IMR-90 (cell line): ENCODE measurements around the gene C11orf65. TPM values are rescaled to one million over a fixed set of nuclear protein-coding genes. Genes with fewer than 3 reads are reported as not detected.

ENCODE experiments used
- ATAC-seq: fragments of 200-7000 bp; cut with Tn5 transposase; 2 replicates; pipeline ENCODE4 v1.9.1; 2020; ENCODE audit warnings: low read depth, mild to moderate bottlenecking, moderate library complexity
- BruUV-seq: library from RNA; stranded (reverse); fragments of 400-500 nt; replicated peaks from 2 replicates; lab custom pipeline; 2021; lab: Mats Ljungman, UMichigan
- CTCF ChIA-PET: fragments of 300-600 bp; formaldehyde crosslinking; extraction: SDS; loops from one replicate; lab custom pipeline; 2021; ENCODE audit warnings: antibody characterized with exemption; lab: Yijun Ruan, JAX
- POLR2A ChIA-PET: fragments of 300-600 bp; sonication (Branson Sonifier 250); formaldehyde crosslinking; loops from one replicate; lab custom pipeline; 2022; ENCODE audit warnings: antibody characterized with exemption; ENCODE audit not compliant: unreplicated experiment; lab: Charles Lee
- DNase-seq: peaks from one replicate; pipeline ENCODE4 v3.0.0; 2013
- H2AFZ ChIP-seq: replicated peaks from 2 replicates; pipeline ENCODE3; 2013; ENCODE audit warnings: low read length, mild to moderate bottlenecking; ENCODE audit not compliant: poor library complexity
- H2AK5ac ChIP-seq: 2 replicates; pipeline ENCODE4 v1.6.1; 2013; ENCODE audit warnings: low read depth, low read length, inconsistent platforms
- H2AK9ac ChIP-seq: replicated peaks from 2 replicates; pipeline ENCODE3; 2013; ENCODE audit warnings: mild to moderate bottlenecking, low read depth, low read length, moderate library complexity; ENCODE audit not compliant: poor library complexity
- H2BK120ac ChIP-seq: 2 replicates; pipeline ENCODE4 v1.6.1; 2013; ENCODE audit warnings: low read depth, low read length, inconsistent platforms
- H2BK15ac ChIP-seq: 3 replicates; pipeline ENCODE4 v1.6.1; 2013; ENCODE audit warnings: low read depth, low read length, inconsistent platforms
- H2BK20ac ChIP-seq: 2 replicates; pipeline ENCODE4 v1.6.1; 2013; ENCODE audit warnings: low read depth, mild to moderate bottlenecking, inconsistent platforms, low read length, moderate library complexity
- H2BK5ac ChIP-seq: 2 replicates; pipeline ENCODE4 v1.6.1; 2013; ENCODE audit warnings: mild to moderate bottlenecking, low read depth, low read length, inconsistent platforms; ENCODE audit not compliant: poor library complexity, severe bottlenecking
- H3K14ac ChIP-seq: replicated peaks from 2 replicates; pipeline ENCODE4 v1.6.1; 2013; ENCODE audit warnings: low read depth, low read length, inconsistent platforms
- H3K18ac ChIP-seq: 2 replicates; pipeline ENCODE4 v1.6.1; 2013; ENCODE audit warnings: low read depth, low read length, control low read depth
- H3K23ac ChIP-seq: 2 replicates; pipeline ENCODE4 v1.6.1; 2013; ENCODE audit warnings: low read depth, low read length, inconsistent platforms
- H3K27ac ChIP-seq: 2 replicates; pipeline ENCODE4 v1.5.1; 2013; ENCODE audit warnings: mild to moderate bottlenecking, control low read depth, low read length; ENCODE audit not compliant: insufficient read depth
- H3K27me3 ChIP-seq: 2 replicates; pipeline ENCODE4 v1.6.1; 2013; ENCODE audit warnings: low read length; ENCODE audit not compliant: control insufficient read depth, insufficient read depth
- H3K36me3 ChIP-seq: 2 replicates; pipeline ENCODE4 v1.6.1; 2013; ENCODE audit warnings: low read length, mixed read lengths; ENCODE audit not compliant: control insufficient read depth, insufficient read depth
- H3K4ac ChIP-seq: 2 replicates; pipeline ENCODE4 v1.6.1; 2013; ENCODE audit warnings: low read depth, low read length, inconsistent platforms
- H3K4me1 ChIP-seq: 2 replicates; pipeline ENCODE4 v1.6.1; 2013; ENCODE audit warnings: low read length, mixed read lengths; ENCODE audit not compliant: control insufficient read depth, insufficient read depth
- H3K4me2 ChIP-seq: 2 replicates; pipeline ENCODE4 v1.6.1; 2013; ENCODE audit warnings: low read depth, mild to moderate bottlenecking, control low read depth, low read length, moderate library complexity
- H3K4me3 ChIP-seq: 2 replicates; pipeline ENCODE4 v1.5.1; 2013; ENCODE audit warnings: low read depth, mild to moderate bottlenecking, control low read depth, low read length, moderate library complexity; ENCODE audit not compliant: insufficient read depth
- H3K56ac ChIP-seq: 2 replicates; pipeline ENCODE4 v1.6.1; 2013; ENCODE audit warnings: low read length, inconsistent platforms; ENCODE audit not compliant: insufficient read depth; ENCODE audit errors: extremely low read depth
- H3K79me1 ChIP-seq, 2 experiments: 2 replicates each; pipeline ENCODE4 v1.6.1; 2013; ENCODE audit warnings: low read length in 2 of 2, inconsistent platforms in 1 of 2, low read depth in 1 of 2
- H3K9ac ChIP-seq: 2 replicates; pipeline ENCODE4 v1.6.1; 2013; ENCODE audit warnings: low read depth, low read length, control low read depth
- H3K9me1 ChIP-seq: 2 replicates; pipeline ENCODE4 v1.6.1; 2013; ENCODE audit warnings: low read length, inconsistent platforms; ENCODE audit not compliant: insufficient read depth
- H3K9me3 ChIP-seq: 2 replicates; pipeline ENCODE4 v1.6.1; 2013; ENCODE audit warnings: low read length; ENCODE audit not compliant: control insufficient read depth, insufficient read depth
- H4K20me1 ChIP-seq: 2 replicates; pipeline ENCODE4 v1.6.1; 2013; ENCODE audit warnings: low read length, inconsistent platforms; ENCODE audit not compliant: insufficient read depth
- H4K5ac ChIP-seq: 2 replicates; pipeline ENCODE4 v1.6.1; 2013; ENCODE audit warnings: mild to moderate bottlenecking, low read depth, low read length, control low read depth
- H4K8ac ChIP-seq, 2 experiments: 2 replicates each; pipeline ENCODE4 v1.6.1; 2013; ENCODE audit warnings: low read depth in 2 of 2, low read length in 2 of 2, control low read depth in 1 of 2, inconsistent platforms in 1 of 2
- H4K91ac ChIP-seq: 2 replicates; pipeline ENCODE4 v1.6.1; 2013; ENCODE audit warnings: low read depth, low read length, inconsistent platforms; ENCODE audit not compliant: insufficient read depth
- BHLHE40 ChIP-seq: fragments of 150-350 bp; IDR thresholded peaks from 2 replicates; pipeline ENCODE4 v1.6.1; 2016; ENCODE audit warnings: mild to moderate bottlenecking, low read depth, low read length
- CEBPB ChIP-seq: IDR thresholded peaks from 2 replicates; pipeline ENCODE4 v1.6.1; 2012; ENCODE audit warnings: low read depth, low read length, improper control_type of control experiment
- CHD1 ChIP-seq: IDR thresholded peaks from 2 replicates; pipeline ENCODE4 v1.6.1; 2012; ENCODE audit warnings: low read depth, low read length, improper control_type of control experiment
- FOS ChIP-seq: fragments of 150-350 bp; IDR thresholded peaks from 2 replicates; pipeline ENCODE4 v1.6.1; 2016; ENCODE audit warnings: low read depth, low read length
- NFE2L2 ChIP-seq: fragments of 150-350 bp; IDR thresholded peaks from 2 replicates; pipeline ENCODE4 v1.6.1; 2016; ENCODE audit warnings: low read depth, mild to moderate bottlenecking, low read length
- RAD21 ChIP-seq: IDR thresholded peaks from 2 replicates; pipeline ENCODE4 v1.6.1; 2012; ENCODE audit warnings: low read length, improper control_type of control experiment
- RFX5 ChIP-seq: IDR thresholded peaks from 2 replicates; pipeline ENCODE4 v1.8.0; 2012; ENCODE audit warnings: low read depth, mild to moderate bottlenecking, low read length, moderate library complexity
- WGBS, 2 experiments: methylation state at CpG; one replicate each; pipeline versions ENCODE4 v1.1.5 to v1.1.7; 2013; ENCODE audit warnings: missing lambda C conversion rate in 2 of 2; ENCODE audit not compliant: insufficient read length in 1 of 2; ENCODE audit errors: extremely low coverage in 2 of 2; 5-methylcytosine and 5-hydroxymethylcytosine counted together
- dilution Hi-C: fragments of 300-500 bp; cut with HindIII; formaldehyde crosslinking; loops from one replicate; pipeline ENCODE4 v1.14.3; 2018; ENCODE audit warnings: low sequenced_read_pairs; ENCODE audit not compliant: unreplicated experiment
- in situ Hi-C: fragments of 300-500 bp; cut with MboI; formaldehyde crosslinking; loops from 3 replicates; pipeline ENCODE4 v1.14.3; 2019; ENCODE audit warnings: low sequenced_read_pairs, inconsistent platforms, mixed read lengths
- intact Hi-C: fragments of 100-400 bp; cut with micrococcal nuclease; formaldehyde crosslinking; loops from 2 replicates; pipeline ENCODE4 v1.10.0; 2022
- polyA plus RNA-seq, 3 experiments: library from polyadenylated mRNA; depleted of rRNA; stranded (reverse); fragments of >200 nt; gene quantifications; 2 replicates each; pipeline ENCODE4 v1.2.3, GENCODE V29; 2012; ENCODE audit warnings: low replicate concordance in 1 of 3
- total RNA-seq: library from RNA; depleted of rRNA; stranded (reverse); fragments of >200 nt; gene quantifications from 2 replicates; pipeline ENCODE4 v1.2.3, GENCODE V29; 2012
- TF ChIP-seq, protein P1 (sequence below): conservative IDR thresholded peaks from 2 replicates; pipeline ENCODE4 v1.5.1; 2012; ENCODE audit warnings: mild to moderate bottlenecking, low read depth, low read length, improper control_type of control experiment
- TF ChIP-seq, protein P2 (sequence below): fragments of 150-350 bp; IDR thresholded peaks from 2 replicates; pipeline ENCODE4 v1.6.1; 2017; ENCODE audit warnings: mild to moderate bottlenecking, antibody characterized with exemption, low read length, low read depth
- TF ChIP-seq, protein P3 (sequence below): fragments of 150-350 bp; IDR thresholded peaks from 2 replicates; pipeline ENCODE4 v1.6.1; 2016; ENCODE audit warnings: low read depth, mild to moderate bottlenecking, low read length, moderate library complexity, borderline replicate concordance

The C11orf65 gene
- total and polyA plus RNA-seq, 2 of the 4 experiments (the other 2 are of a cell fraction): 0.12 to 0.18 TPM

DNA sequence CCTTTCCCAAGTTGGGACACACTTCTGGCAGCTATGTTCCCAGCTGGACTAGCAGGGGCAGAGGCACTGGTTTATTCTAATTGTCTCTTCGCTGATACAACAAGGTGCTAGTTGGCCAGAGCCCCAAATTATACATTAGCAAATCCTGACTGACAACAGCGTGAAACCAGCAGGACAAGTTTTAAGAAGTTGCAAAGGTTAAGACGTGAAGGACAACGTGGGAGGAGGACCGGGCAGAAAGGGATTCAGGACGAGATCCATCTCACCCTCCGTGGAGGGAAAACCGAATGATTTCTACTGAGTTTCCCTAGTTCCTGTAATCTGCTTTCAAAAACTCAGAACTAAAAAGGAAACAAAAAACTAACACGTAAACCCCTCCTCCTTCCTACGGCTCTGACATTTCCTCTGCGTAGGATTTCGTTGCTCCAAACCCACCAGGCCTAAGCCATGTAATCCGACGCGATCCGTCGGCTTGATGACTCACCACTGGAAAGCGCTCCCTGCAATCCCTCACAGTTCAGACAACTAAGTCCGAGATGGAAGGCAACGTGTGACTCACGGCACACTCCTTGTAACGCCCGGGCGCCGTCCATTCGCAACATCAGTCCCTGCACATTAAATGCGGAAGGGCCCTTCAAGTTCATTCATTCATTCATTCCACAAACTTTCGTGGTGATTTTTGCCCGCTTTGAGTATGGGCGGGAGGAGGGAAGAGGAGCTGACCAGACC lies 30.2 kb upstream of the C11orf65 start (continued):
- TF ChIP-seq BHLHE40 (peak; percentile 89), RAD21 (no peak), CHD1 (0 out of 2 replicates have a peak, but pooled peaks have one; percentile 37)

DNA sequence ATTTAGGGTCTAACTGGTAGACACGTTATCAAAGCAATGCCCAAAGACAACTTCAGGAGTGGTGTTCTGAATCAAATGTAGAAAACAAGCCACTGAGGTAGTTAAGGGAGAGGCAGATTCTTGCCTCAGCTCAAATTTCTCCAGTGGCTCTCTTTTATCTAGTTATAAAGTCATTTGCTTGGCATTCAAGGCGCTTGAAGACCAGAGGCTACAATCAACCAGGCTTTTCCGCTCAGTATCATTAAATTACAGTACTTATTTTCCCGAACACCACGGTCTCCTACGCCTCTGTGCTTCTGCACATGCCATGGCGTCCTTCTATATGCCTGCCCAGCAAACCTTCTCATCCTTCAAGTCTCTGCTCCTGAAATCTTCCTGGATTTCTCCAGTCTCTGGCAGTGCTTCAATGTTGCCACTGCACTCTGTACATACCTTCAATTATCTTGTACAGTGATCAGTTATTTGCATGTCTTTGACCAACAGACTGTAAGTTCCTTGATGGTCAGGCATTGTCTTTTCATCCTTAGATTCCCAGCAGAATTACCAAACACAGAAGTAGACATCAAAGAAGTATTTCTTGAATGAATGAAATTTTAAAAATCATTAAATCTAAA lies 29.4 kb upstream of the C11orf65 start:
- Histone ChIP-seq H3K9me3 (no peaks in the 10 kb centered on the region), H4K91ac (peak overlapping the region; percentile 87), H4K20me1 (no peaks in the 10 kb centered on the region), H3K36me3 (no peaks in the 10 kb centered on the region; the same call in 1 of the 2 replicates), H3K14ac (peak overlapping the region; percentile 60), H3K23ac (peak overlapping the region; percentile 61), H3K4ac (peak overlapping the region; percentile 89), H2AFZ (peak overlapping the region; percentile 15), H4K5ac (peak overlapping the region; percentile 65), H3K4me2 (peak overlapping the region; percentile 85), H2BK20ac (peak overlapping the region; percentile 9; the same call in 1 of the 2 replicates), H3K27me3 (no peaks in the 10 kb centered on the region), H3K79me1 (peaks cover 20 to 42% of the 10 kb centered on the region in 2 experiments), H2BK15ac (peak overlapping the region; percentile 62; the same call in 2 of the 3 replicates), H3K9ac (peak overlapping the region; percentile 91), H3K27ac (peak overlapping the region; percentile 89), H2BK5ac (peak overlapping the region; percentile 92), H2AK5ac (peak overlapping the region; percentile 5; the same call in 1 of the 2 replicates), H3K4me1 (peaks cover 3% of the 10 kb centered on the region), H2AK9ac (peak overlapping the region; percentile 38), H3K18ac (peak overlapping the region; percentile 67; the same call in 1 of the 2 replicates), H3K9me1 (peaks cover 8% of the 10 kb centered on the region; the same call in 1 of the 2 replicates), H3K56ac (peak overlapping the region; percentile 92; the same call in 1 of the 2 replicates), H4K8ac (peak overlapping the region; percentile 34 to 90; a peak in 2 of 4 replicates), H3K4me3 (peak overlapping the region; percentile 54), H2BK120ac (peak overlapping the region; percentile 83)
- WGBS, 2 experiments: 94% methylated on average over 5 of the region's 7 CpGs; no CpG with 5 or more reads in 1 of the 2 experiments
- in situ Hi-C loops: no loop called here
- DNase-seq: peak; percentile 31
- no peak for ATAC-seq
- intact Hi-C loops: loop anchor here (2.0 kb wide), 2 partner anchors 152 to 274 kb away; partner anchors contain the start of genes ATM and NPAT
- ChIA-PET CTCF (interaction anchor here (0.6 to 1.2 kb wide), 4 partner anchors 16 to 1934 kb away, joined by 3 to 5 read pairs (median 4); no protein-coding TSS in a partner anchor), POLR2A (no interaction called here)
- dilution Hi-C loops: no loop called here
- no TSS peak for BruUV-seq
- TF ChIP-seq CEBPB (no peak), NFE2L2 (no peak), BHLHE40 (no peak), FOS (no peak), RAD21 (no peak), RFX5 (no peak)
- TF ChIP-seq, protein P1, sequence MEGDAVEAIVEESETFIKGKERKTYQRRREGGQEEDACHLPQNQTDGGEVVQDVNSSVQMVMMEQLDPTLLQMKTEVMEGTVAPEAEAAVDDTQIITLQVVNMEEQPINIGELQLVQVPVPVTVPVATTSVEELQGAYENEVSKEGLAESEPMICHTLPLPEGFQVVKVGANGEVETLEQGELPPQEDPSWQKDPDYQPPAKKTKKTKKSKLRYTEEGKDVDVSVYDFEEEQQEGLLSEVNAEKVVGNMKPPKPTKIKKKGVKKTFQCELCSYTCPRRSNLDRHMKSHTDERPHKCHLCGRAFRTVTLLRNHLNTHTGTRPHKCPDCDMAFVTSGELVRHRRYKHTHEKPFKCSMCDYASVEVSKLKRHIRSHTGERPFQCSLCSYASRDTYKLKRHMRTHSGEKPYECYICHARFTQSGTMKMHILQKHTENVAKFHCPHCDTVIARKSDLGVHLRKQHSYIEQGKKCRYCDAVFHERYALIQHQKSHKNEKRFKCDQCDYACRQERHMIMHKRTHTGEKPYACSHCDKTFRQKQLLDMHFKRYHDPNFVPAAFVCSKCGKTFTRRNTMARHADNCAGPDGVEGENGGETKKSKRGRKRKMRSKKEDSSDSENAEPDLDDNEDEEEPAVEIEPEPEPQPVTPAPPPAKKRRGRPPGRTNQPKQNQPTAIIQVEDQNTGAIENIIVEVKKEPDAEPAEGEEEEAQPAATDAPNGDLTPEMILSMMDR: no peak
- TF ChIP-seq, protein P2, sequence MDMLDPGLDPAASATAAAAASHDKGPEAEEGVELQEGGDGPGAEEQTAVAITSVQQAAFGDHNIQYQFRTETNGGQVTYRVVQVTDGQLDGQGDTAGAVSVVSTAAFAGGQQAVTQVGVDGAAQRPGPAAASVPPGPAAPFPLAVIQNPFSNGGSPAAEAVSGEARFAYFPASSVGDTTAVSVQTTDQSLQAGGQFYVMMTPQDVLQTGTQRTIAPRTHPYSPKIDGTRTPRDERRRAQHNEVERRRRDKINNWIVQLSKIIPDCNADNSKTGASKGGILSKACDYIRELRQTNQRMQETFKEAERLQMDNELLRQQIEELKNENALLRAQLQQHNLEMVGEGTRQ: no peak
- TF ChIP-seq, protein P3, sequence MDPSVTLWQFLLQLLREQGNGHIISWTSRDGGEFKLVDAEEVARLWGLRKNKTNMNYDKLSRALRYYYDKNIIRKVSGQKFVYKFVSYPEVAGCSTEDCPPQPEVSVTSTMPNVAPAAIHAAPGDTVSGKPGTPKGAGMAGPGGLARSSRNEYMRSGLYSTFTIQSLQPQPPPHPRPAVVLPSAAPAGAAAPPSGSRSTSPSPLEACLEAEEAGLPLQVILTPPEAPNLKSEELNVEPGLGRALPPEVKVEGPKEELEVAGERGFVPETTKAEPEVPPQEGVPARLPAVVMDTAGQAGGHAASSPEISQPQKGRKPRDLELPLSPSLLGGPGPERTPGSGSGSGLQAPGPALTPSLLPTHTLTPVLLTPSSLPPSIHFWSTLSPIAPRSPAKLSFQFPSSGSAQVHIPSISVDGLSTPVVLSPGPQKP: no peak
